HepG2 (cell line): Measurements from ENCODE around the gene AIFM1. TPM values are rescaled to one million over a fixed set of nuclear protein-coding genes. Genes with fewer than 3 reads are reported as not detected.

ENCODE experiments used
- CEBPG ChIP-seq: IDR thresholded peaks from 2 replicates; pipeline ENCODE4 v1.6.1; 2016
- ESRRA ChIP-seq: sonication (generic); formaldehyde crosslinking; IDR thresholded peaks from 2 replicates; pipeline ENCODE4 v1.5.1; 2020; ENCODE audit warnings: mild to moderate bottlenecking, low read depth, missing genetic modification reagents
- HNRNPL ChIP-seq: fragments of 200-400 bp; formaldehyde crosslinking; IDR thresholded peaks from 2 replicates; pipeline ENCODE4 v1.6.1; 2017; ENCODE audit warnings: mild to moderate bottlenecking, low read depth, low read length
- KDM2A ChIP-seq: sonication (generic); formaldehyde crosslinking; IDR thresholded peaks from 2 replicates; pipeline ENCODE4 v1.4.0; 2020; ENCODE audit warnings: low read depth, missing genetic modification reagents, borderline replicate concordance
- LCORL ChIP-seq, 2 experiments: fragments of 450-650 bp in 1 of 2; sonication (generic) in 1 of 2; formaldehyde crosslinking in 1 of 2; IDR thresholded peaks; 2 replicates each; pipeline versions ENCODE4 v1.5.0 to v1.6.1; 2017 to 2020; ENCODE audit warnings: antibody characterized with exemption in 1 of 2, missing genetic modification reagents in 1 of 2
- NR2F1 ChIP-seq, 2 experiments: fragments of 450-650 bp in 1 of 2; formaldehyde crosslinking in 1 of 2; IDR thresholded peaks; 2 replicates each; pipeline versions ENCODE4 v1.5.0 to v1.6.1; 2016 to 2020; ENCODE audit warnings: mild to moderate bottlenecking in 1 of 2, missing compliant biosample characterization in 1 of 2, missing genetic modification reagents in 1 of 2, moderate library complexity in 1 of 2
- REL ChIP-seq: sonication (generic); formaldehyde crosslinking; conservative IDR thresholded peaks from 2 replicates; pipeline ENCODE4 v1.8.0; 2022; ENCODE audit warnings: mild to moderate bottlenecking, missing genetic modification reagents, moderate library complexity
- RXRB ChIP-seq: IDR thresholded peaks from 2 replicates; pipeline ENCODE4 v1.6.1; 2016; ENCODE audit warnings: borderline replicate concordance, missing genetic modification reagents, missing compliant biosample characterization
- ZMYM4 ChIP-seq: sonication (generic); formaldehyde crosslinking; IDR thresholded peaks from 2 replicates; pipeline ENCODE4 v1.8.1; 2023; ENCODE audit warnings: mild to moderate bottlenecking, missing genetic modification reagents
- ZNF138 ChIP-seq: sonication (generic); formaldehyde crosslinking; IDR thresholded peaks from 2 replicates; pipeline ENCODE4 v1.5.0; 2020; ENCODE audit warnings: mild to moderate bottlenecking, low read depth, missing genetic modification reagents
- polyA plus RNA-seq, 8 experiments: library from polyadenylated mRNA; depleted of rRNA in 3 of 8; stranded (reverse) in 7 of 8; unstranded in 1 of 8; fragments of >200 nt; fragmentation: Illumina TruSeq in 4 of 8; extraction: Trizol in 4 of 8; gene quantifications; 2 replicates each; pipeline versions ENCODE4 v1.2.1 to v1.2.3, GENCODE V29; 2011 to 2016; ENCODE audit warnings: low read depth in 4 of 8, missing spikeins in 1 of 8, mixed read lengths in 1 of 8; ENCODE audit not compliant: insufficient read depth in 1 of 8
- total RNA-seq, 5 experiments: library from RNA; depleted of rRNA; stranded (reverse); fragments of >200 nt; fragmentation: Illumina TruSeq; extraction: Trizol; gene quantifications; 2 replicates each; pipeline ENCODE4 v1.2.3, GENCODE V29; 2016; ENCODE audit warnings: low read depth in 1 of 5
- TF ChIP-seq, protein P1 (sequence below): IDR thresholded peaks from 2 replicates; pipeline ENCODE4 v1.6.1; 2018; ENCODE audit warnings: missing genetic modification reagents, mild to moderate bottlenecking, missing compliant biosample characterization
- TF ChIP-seq, protein P2 (sequence below): sonication (generic); formaldehyde crosslinking; IDR thresholded peaks from 2 replicates; pipeline ENCODE4 v1.9.0; 2021; ENCODE audit warnings: missing genetic modification reagents, mild to moderate bottlenecking, borderline replicate concordance
- TF ChIP-seq, protein P3 (sequence below): sonication (generic); formaldehyde crosslinking; IDR thresholded peaks from 2 replicates; pipeline ENCODE4 v1.4.0; 2020; ENCODE audit warnings: missing genetic modification reagents
- TF ChIP-seq, protein P4 (sequence below): sonication (generic); formaldehyde crosslinking; IDR thresholded peaks from 2 replicates; pipeline ENCODE4 v1.8.1; 2022; ENCODE audit warnings: low read depth, mild to moderate bottlenecking, missing genetic modification reagents
- TF ChIP-seq, protein P5 (sequence below): IDR thresholded peaks from 2 replicates; pipeline ENCODE4 v1.6.1; 2016; ENCODE audit warnings: low read depth

AIFM1 gene
- total and polyA plus RNA-seq, 2 of the 13 experiments (the other 11 are each of a cell fraction or from before 2014, with no cell fraction given), result 42.8 to 46.9 TPM

DNA sequence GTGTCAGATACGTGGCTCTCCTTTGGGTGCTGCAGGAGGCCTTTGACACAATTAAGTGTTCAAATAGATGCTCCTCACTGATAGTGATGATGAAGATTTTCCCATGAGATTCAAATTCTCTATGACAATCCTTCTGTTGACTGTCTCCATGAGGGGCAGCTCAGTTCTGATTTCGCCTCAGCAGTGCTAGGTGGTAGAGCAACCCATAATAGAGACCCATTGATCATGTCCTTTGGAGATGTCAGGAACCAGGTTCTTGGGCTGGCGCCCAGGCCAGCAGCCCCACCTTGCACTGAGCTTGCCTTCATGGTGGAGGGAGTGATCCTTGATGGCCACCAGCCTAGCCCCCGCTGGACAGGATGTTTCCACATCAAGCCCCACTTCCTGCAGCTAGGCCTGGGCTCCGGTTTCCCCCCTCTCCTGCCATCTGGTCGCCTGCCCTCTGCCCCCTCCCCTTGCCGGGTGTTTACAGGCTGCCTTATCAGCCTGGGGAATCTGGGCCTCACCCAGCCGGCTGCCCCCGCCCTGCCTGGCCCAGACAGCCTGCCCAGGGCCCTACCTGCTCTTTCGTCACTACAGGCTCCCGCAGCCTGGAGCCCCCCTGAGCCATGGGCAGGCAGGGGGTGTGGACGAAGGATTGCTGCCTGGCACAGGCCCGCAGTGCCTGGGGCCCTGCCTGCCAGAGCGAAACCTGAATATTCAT, 68.0 kb downstream of the AIFM1 start (continued):
- TF ChIP-seq, protein P1, sequence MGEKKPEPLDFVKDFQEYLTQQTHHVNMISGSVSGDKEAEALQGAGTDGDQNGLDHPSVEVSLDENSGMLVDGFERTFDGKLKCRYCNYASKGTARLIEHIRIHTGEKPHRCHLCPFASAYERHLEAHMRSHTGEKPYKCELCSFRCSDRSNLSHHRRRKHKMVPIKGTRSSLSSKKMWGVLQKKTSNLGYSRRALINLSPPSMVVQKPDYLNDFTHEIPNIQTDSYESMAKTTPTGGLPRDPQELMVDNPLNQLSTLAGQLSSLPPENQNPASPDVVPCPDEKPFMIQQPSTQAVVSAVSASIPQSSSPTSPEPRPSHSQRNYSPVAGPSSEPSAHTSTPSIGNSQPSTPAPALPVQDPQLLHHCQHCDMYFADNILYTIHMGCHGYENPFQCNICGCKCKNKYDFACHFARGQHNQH (CRISPR knock-in tag), result 0 out of 2 replicates have a peak, but pooled peaks have one; percentile 28
- TF ChIP-seq HNRNPL, result peak; percentile 87
- TF ChIP-seq REL (CRISPR knock-in tag), result no peak
- TF ChIP-seq LCORL (IDR thresholded peaks at IDR 0.05), result no peak
- peak; percentile 64; the same call in 1 of the 2 replicates for TF ChIP-seq LCORL (CRISPR knock-in tag; IDR thresholded peaks at IDR 0.05)
- TF ChIP-seq ESRRA (CRISPR knock-in tag), result no peak
- TF ChIP-seq, protein P2, sequence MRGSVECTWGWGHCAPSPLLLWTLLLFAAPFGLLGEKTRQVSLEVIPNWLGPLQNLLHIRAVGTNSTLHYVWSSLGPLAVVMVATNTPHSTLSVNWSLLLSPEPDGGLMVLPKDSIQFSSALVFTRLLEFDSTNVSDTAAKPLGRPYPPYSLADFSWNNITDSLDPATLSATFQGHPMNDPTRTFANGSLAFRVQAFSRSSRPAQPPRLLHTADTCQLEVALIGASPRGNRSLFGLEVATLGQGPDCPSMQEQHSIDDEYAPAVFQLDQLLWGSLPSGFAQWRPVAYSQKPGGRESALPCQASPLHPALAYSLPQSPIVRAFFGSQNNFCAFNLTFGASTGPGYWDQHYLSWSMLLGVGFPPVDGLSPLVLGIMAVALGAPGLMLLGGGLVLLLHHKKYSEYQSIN (CRISPR knock-in tag), result no peak
- TF ChIP-seq ZMYM4 (CRISPR knock-in tag), result 0 out of 2 replicates have a peak, but pooled peaks have one; percentile 22
- TF ChIP-seq, protein P3, sequence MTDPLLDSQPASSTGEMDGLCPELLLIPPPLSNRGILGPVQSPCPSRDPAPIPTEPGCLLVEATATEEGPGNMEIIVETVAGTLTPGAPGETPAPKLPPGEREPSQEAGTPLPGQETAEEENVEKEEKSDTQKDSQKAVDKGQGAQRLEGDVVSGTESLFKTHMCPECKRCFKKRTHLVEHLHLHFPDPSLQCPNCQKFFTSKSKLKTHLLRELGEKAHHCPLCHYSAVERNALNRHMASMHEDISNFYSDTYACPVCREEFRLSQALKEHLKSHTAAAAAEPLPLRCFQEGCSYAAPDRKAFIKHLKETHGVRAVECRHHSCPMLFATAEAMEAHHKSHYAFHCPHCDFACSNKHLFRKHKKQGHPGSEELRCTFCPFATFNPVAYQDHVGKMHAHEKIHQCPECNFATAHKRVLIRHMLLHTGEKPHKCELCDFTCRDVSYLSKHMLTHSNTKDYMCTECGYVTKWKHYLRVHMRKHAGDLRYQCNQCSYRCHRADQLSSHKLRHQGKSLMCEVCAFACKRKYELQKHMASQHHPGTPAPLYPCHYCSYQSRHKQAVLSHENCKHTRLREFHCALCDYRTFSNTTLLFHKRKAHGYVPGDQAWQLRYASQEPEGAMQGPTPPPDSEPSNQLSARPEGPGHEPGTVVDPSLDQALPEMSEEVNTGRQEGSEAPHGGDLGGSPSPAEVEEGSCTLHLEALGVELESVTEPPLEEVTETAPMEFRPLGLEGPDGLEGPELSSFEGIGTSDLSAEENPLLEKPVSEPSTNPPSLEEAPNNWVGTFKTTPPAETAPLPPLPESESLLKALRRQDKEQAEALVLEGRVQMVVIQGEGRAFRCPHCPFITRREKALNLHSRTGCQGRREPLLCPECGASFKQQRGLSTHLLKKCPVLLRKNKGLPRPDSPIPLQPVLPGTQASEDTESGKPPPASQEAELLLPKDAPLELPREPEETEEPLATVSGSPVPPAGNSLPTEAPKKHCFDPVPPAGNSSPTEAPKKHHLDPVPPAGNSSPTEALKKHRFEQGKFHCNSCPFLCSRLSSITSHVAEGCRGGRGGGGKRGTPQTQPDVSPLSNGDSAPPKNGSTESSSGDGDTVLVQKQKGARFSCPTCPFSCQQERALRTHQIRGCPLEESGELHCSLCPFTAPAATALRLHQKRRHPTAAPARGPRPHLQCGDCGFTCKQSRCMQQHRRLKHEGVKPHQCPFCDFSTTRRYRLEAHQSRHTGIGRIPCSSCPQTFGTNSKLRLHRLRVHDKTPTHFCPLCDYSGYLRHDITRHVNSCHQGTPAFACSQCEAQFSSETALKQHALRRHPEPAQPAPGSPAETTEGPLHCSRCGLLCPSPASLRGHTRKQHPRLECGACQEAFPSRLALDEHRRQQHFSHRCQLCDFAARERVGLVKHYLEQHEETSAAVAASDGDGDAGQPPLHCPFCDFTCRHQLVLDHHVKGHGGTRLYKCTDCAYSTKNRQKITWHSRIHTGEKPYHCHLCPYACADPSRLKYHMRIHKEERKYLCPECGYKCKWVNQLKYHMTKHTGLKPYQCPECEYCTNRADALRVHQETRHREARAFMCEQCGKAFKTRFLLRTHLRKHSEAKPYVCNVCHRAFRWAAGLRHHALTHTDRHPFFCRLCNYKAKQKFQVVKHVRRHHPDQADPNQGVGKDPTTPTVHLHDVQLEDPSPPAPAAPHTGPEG (CRISPR knock-in tag), result no peak
- TF ChIP-seq CEBPG (CRISPR knock-in tag), result peak; percentile 53; the same call in 1 of the 2 replicates
- TF ChIP-seq KDM2A, result 0 out of 2 replicates have a peak, but pooled peaks have one; percentile 25
- TF ChIP-seq ZNF138 (CRISPR knock-in tag), result no peak
- peak; percentile 46; the same call in 1 of the 2 replicates for TF ChIP-seq RXRB (CRISPR knock-in tag)
- TF ChIP-seq, protein P4, sequence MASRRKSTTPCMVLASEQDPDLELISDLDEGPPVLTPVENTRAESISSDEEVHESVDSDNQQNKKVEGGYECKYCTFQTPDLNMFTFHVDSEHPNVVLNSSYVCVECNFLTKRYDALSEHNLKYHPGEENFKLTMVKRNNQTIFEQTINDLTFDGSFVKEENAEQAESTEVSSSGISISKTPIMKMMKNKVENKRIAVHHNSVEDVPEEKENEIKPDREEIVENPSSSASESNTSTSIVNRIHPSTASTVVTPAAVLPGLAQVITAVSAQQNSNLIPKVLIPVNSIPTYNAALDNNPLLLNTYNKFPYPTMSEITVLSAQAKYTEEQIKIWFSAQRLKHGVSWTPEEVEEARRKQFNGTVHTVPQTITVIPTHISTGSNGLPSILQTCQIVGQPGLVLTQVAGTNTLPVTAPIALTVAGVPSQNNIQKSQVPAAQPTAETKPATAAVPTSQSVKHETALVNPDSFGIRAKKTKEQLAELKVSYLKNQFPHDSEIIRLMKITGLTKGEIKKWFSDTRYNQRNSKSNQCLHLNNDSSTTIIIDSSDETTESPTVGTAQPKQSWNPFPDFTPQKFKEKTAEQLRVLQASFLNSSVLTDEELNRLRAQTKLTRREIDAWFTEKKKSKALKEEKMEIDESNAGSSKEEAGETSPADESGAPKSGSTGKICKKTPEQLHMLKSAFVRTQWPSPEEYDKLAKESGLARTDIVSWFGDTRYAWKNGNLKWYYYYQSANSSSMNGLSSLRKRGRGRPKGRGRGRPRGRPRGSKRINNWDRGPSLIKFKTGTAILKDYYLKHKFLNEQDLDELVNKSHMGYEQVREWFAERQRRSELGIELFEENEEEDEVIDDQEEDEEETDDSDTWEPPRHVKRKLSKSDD (CRISPR knock-in tag), result no peak
- TF ChIP-seq, protein P5, sequence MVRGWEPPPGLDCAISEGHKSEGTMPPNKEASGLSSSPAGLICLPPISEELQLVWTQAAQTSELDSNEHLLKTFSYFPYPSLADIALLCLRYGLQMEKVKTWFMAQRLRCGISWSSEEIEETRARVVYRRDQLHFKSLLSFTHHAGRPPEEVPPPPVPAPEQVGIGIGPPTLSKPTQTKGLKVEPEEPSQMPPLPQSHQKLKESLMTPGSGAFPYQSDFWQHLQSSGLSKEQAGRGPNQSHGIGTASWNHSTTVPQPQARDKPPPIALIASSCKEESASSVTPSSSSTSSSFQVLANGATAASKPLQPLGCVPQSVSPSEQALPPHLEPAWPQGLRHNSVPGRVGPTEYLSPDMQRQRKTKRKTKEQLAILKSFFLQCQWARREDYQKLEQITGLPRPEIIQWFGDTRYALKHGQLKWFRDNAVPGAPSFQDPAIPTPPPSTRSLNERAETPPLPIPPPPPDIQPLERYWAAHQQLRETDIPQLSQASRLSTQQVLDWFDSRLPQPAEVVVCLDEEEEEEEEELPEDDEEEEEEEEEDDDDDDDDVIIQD (CRISPR knock-in tag), result 0 out of 2 replicates have a peak, but pooled peaks have one; percentile 15
- no peak for TF ChIP-seq NR2F1 (CRISPR knock-in tag; IDR thresholded peaks at IDR 0.05)
